Gastrocnemius medialis (tissue), 4 donors: ENCODE measurements around the gene HSD11B2. TPM values are rescaled to one million over a fixed set of nuclear protein-coding genes. Genes with fewer than 3 reads are reported as not detected.

ENCODE experiments used
- ATAC-seq, 2 donors: fragments of 150-250 bp; one replicate each; pipeline ENCODE4 v1.9.1; 2016
- DNase-seq, 2 donors: peaks; one replicate each; pipeline ENCODE4 v3.0.0-alpha.2; 2019
- H3K27ac ChIP-seq, 4 donors: fragments of 200-600 bp; sonication (generic); 1 replicate in 1 of 4; 2 replicates in 3 of 4; pipeline ENCODE4 v1.5.1; 2016 to 2018; ENCODE audit warnings: mild to moderate bottlenecking in 2 of 4, moderate library complexity in 1 of 4
- H3K27me3 ChIP-seq, 3 donors: fragments of 200-600 bp; sonication (generic) in 2 of 3; 1 replicate in 1 of 3; 2 replicates in 2 of 3; pipeline versions ENCODE4 v1.5.1 to v1.6.0; 2016 to 2019; ENCODE audit warnings: mild to moderate bottlenecking in 1 of 3, moderate library complexity in 1 of 3
- H3K36me3 ChIP-seq, 2 donors: fragments of 200-600 bp; sonication (generic) in 1 of 2; one replicate each; pipeline ENCODE4 v1.5.1; 2017 to 2018
- H3K4me1 ChIP-seq, 2 donors: fragments of 200-600 bp; sonication (generic) in 1 of 2; one replicate each; pipeline ENCODE4 v1.5.1; 2016 to 2017; ENCODE audit warnings: mild to moderate bottlenecking in 2 of 2
- H3K4me3 ChIP-seq, 4 donors: fragments of 200-600 bp; sonication (generic) in 3 of 4; 1 replicate in 1 of 4; 2 replicates in 3 of 4; pipeline ENCODE4 v1.5.1; 2016 to 2019; ENCODE audit warnings: mild to moderate bottlenecking in 2 of 4
- H3K9me3 ChIP-seq, 3 donors: fragments of 200-600 bp; sonication (generic) in 2 of 3; 1 replicate in 1 of 3; 2 replicates in 2 of 3; pipeline ENCODE4 v1.5.1; 2016 to 2019
- POLR2A ChIP-seq, 2 donors: fragments of 450-650 bp; IDR thresholded peaks; one replicate each; pipeline ENCODE4 v1.6.1; 2017; ENCODE audit warnings: antibody characterized with exemption in 2 of 2, mild to moderate bottlenecking in 2 of 2, moderate library complexity in 2 of 2
- in situ Hi-C, 4 donors: fragments of 200-750 bp; cut with MboI; loops; one replicate each; pipeline versions ENCODE4 v1.15.0 to v1.8.0; 2017; ENCODE audit warnings: low sequenced_read_pairs in 4 of 4
- intact Hi-C: fragments of 100-400 bp; cut with DNase I; formaldehyde crosslinking; loops from one replicate; pipeline ENCODE4 v1.15.1; 2023; ENCODE audit warnings: low total_unique reads
- total RNA-seq, 4 donors: library from RNA; depleted of rRNA; stranded (reverse); fragments of >200 nt; gene quantifications; one replicate each; pipeline versions ENCODE4 v1.1.0 to v1.2.3, GENCODE V29; 2016
- TF ChIP-seq, protein P1 (sequence below), 5 experiments: fragments of 450-650 bp in 3 of 5; fragments of 200-600 bp in 2 of 5; sonication (generic) in 2 of 5; IDR thresholded peaks in 4 of 5; conservative IDR thresholded peaks in 1 of 5; 1 replicate in 4 of 5; 2 replicates in 1 of 5; pipeline ENCODE4 v1.5.1; 2016 to 2019; ENCODE audit warnings: antibody characterized with exemption in 5 of 5, mild to moderate bottlenecking in 3 of 5, moderate library complexity in 3 of 5

The HSD11B2 gene
- total RNA-seq, 4 donors from 2014 or later: 2.3 to 4.1 TPM; not detected in 2

GRCh38 chr16:67451061-67451703 is 20.3 kb downstream of the HSD11B2 start:
- ATAC-seq (peak in 1 of 2 donors; percentile 3), DNase-seq (no peak)
- intact Hi-C loops: no loop called here
- H3K27ac ChIP-seq: peak overlapping the region; percentile 57 to 66 (median 63)
- TF ChIP-seq, protein P1, sequence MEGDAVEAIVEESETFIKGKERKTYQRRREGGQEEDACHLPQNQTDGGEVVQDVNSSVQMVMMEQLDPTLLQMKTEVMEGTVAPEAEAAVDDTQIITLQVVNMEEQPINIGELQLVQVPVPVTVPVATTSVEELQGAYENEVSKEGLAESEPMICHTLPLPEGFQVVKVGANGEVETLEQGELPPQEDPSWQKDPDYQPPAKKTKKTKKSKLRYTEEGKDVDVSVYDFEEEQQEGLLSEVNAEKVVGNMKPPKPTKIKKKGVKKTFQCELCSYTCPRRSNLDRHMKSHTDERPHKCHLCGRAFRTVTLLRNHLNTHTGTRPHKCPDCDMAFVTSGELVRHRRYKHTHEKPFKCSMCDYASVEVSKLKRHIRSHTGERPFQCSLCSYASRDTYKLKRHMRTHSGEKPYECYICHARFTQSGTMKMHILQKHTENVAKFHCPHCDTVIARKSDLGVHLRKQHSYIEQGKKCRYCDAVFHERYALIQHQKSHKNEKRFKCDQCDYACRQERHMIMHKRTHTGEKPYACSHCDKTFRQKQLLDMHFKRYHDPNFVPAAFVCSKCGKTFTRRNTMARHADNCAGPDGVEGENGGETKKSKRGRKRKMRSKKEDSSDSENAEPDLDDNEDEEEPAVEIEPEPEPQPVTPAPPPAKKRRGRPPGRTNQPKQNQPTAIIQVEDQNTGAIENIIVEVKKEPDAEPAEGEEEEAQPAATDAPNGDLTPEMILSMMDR (IDR thresholded peaks at IDR 0.05 in 4 of 5, conservative IDR thresholded peaks at IDR 0.05 in 1 of 5): no peak
- no peak for TF ChIP-seq POLR2A (IDR thresholded peaks at IDR 0.05)
- in situ Hi-C loops: no loop called here
- no peaks in the 10 kb centered on the region for H3K36me3 ChIP-seq
- H3K4me1 ChIP-seq: peaks cover 69 to 78% of the 10 kb centered on the region in 2 donors
- H3K9me3 ChIP-seq: no peaks in the 10 kb centered on the region
- no peak overlapping the region for H3K4me3 ChIP-seq
- no peaks in the 10 kb centered on the region for H3K27me3 ChIP-seq

DNA sequence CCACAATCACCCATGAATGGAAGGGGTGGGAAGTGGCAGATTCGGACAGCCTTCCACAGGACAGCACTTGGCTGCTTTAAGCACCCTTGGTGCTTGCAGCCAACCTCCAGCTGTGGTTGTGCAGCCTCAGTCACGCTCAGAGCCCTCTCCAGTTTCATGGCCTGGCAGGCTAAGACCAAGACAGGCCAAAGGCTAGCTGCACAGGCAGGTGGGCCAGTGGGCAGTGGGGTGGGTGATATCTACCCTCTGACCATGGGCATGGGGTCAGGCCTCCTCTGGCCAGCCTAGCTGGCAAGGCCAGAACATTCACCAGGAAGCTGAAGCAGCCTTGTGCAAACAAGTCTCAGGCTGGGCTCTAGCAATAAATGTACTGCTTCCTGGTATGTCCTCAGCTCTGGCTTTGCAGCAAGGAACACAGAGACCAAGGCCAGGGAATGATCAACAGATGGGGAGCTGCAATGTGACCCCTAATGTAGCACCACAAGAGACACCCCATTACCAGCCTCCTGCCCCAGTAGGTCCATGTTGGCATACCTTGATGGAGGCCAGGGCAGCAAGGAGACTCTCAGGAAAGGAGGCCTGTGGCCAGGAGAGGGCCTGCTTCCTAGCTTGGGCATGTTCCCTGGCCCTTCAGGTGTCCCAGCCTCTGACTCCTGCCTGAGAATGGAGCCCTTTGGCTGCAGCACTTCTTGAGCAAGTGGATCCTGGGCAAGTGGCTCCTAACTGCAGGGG is 20.9 kb downstream of the HSD11B2 start:
- in situ Hi-C loops: no loop called here
- DNase-seq: peak; percentile 55 to 73
- intact Hi-C loops: no loop called here
- no peak for TF ChIP-seq POLR2A (IDR thresholded peaks at IDR 0.05)
- TF ChIP-seq, protein P1 (IDR thresholded peaks at IDR 0.05 in 4 of 5, conservative IDR thresholded peaks at IDR 0.05 in 1 of 5): no peak
- Histone ChIP-seq H3K9me3 (no peaks in the 10 kb centered on the region), H3K4me1 (peaks cover 69 to 77% of the 10 kb centered on the region in 2 donors), H3K27me3 (no peaks in the 10 kb centered on the region), H3K27ac (peak overlapping the region; percentile 57 to 66 (median 63)), H3K36me3 (no peaks in the 10 kb centered on the region), H3K4me3 (no peak overlapping the region)
- peak; percentile 60 to 64 for ATAC-seq

DNA sequence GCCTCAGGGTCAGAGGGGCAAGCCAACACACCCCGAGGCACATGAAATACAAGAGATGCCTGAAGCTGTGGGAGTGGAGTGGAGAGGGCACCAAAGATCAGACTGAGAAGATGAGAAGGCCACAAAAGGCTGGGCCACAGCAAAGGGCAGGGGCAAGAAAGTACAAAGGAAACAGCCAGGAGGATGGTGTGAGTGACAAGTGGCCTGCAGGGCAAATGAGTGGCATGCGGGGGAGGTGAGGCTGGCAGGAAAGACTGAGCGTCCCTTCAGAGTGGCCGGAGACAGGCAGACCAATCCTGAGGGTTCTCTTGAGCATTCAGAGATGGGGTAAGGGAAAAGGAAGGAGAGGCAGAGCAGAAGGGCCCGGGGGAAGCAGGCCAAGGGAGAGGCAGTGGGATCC is 23.2 kb downstream of the HSD11B2 start:
- intact Hi-C loops: no loop called here
- Histone ChIP-seq H3K27me3 (no peaks in the 10 kb centered on the region), H3K4me1 (peaks cover 72 to 77% of the 10 kb centered on the region in 2 donors), H3K4me3 (no peak overlapping the region), H3K9me3 (no peaks in the 10 kb centered on the region), H3K27ac (no peak overlapping the region), H3K36me3 (no peaks in the 10 kb centered on the region)
- TF ChIP-seq, protein P1 (IDR thresholded peaks at IDR 0.05 in 4 of 5, conservative IDR thresholded peaks at IDR 0.05 in 1 of 5): no peak
- TF ChIP-seq POLR2A (IDR thresholded peaks at IDR 0.05): no peak
- no peak for DNase-seq
- in situ Hi-C loops: no loop called here
- no peak for ATAC-seq

DNA sequence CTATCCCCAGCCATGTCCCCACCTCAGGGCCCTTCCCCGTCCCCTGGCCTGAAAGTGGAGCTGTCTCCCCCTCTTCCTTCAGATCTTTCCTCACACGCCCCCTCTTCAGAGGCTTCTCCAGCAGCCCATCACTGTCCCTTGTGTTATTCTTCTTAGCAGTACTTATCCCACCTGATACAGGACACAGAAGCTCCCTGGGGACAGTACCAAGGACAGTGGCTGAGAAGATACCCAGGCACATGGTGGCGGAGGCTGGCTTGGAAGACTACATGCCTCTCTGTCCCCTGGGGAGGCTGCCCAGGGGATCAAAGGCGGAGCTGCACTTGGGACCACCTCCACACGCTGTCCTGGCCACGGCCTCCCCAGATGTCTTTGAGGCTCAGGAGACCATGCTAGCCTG is 23.9 kb downstream of the HSD11B2 start:
- ATAC-seq (no peak), DNase-seq (no peak)
- H3K27ac ChIP-seq: no peak overlapping the region
- intact Hi-C loops (no loop called here), in situ Hi-C loops (no loop called here)
- H3K9me3 ChIP-seq: no peaks in the 10 kb centered on the region
- TF ChIP-seq POLR2A (IDR thresholded peaks at IDR 0.05): no peak
- TF ChIP-seq, protein P1 (IDR thresholded peaks at IDR 0.05 in 4 of 5, conservative IDR thresholded peaks at IDR 0.05 in 1 of 5): no peak
- H3K27me3 ChIP-seq: no peaks in the 10 kb centered on the region
- H3K4me3 ChIP-seq: no peak overlapping the region
- peaks cover 72 to 77% of the 10 kb centered on the region in 2 donors for H3K4me1 ChIP-seq
- no peaks in the 10 kb centered on the region for H3K36me3 ChIP-seq
